GM03348 (cell line): ENCODE measurements around the gene NOB1.

Source experiments
- DNase-seq: peaks from one replicate; pipeline ENCODE4 v3.0.0; 2012; ENCODE audit warnings: low spot score

Gene NOB1

DNA sequence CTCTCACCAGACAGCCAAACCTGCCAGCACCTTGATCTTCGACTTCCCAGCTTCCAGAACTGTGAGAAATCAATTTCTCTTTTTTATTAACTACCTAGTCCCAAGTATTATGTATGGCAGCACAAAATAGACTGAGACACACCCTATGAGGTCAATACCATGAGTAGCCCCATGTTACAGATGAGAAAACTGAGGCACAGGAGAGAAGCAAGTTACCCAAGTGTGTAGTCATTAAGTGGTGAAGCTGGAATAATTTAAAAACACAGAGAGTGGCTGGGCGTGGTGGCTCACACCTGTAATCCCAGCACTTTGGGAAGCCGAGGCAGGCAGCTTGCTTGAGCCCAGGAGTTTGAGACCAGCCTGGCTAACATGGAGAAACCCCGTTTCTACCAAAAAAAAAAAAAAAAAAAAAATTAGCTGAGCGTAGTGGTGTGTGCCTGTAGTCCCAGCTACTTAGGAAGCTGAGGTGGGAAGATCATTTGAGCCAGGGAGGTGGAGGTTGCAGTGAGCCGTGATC, 33.2 kb downstream of the NOB1 start:
- no peak for DNase-seq

DNA sequence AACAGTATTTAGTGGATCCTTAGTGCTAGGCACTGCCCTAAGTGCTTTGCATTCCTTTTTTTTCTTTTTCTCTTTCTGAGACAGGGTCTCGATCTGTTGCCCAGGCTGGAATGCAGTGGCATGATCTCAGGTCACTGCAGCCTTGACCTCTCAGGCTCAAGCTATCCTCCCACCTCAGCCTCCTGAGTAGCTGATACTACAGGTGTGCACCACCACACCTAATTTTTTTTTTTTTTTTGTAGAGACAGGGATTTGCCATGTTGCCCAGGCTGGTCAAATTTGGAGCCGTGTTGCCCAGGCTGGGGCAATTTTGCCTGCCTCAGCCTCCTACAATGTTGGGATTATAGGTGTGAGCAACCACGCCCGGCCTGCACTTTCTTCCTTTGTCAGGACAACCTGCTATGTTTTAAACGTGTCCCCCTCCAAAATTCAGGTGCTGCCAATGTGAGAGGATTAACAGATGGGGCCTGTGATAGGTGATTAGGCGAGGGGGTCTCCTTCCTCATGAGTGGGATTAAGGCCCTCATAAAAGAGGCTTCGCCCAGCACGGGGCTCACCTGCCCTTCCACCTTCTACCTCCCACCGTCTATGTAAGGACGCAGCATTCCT, 33.8 kb downstream of the NOB1 start:
- no peak for DNase-seq

DNA sequence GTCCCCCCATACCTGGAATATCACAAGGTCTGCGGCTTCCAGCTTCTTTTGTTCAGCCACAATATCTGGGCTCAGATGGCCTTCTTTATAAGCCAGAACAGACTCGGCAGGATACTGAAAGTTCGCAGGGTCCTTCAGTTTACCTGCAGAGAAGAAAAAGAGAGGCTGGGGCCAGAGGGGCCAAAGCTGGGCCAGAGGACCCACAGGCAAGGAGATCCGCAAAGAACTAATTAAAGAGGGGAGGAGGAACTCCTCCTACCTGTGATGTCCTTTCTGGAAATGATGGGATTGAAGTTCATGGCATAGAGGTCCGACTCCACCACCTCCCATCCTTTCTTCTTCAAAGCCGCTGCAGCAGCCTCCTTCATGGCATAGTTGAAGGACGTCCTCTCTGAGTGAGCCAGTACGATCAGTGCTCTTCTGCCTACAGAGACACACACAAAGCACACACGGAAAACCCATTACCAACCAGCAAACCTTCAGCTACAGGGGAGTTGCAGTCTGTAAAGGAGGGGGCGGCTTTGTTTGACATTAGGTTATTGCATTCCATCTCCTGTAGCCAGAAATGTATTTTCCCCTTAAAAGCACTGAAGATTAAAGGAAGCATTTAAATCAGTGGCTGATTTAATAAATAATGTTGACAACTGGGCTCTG, 36.5 kb downstream of the NOB1 start:
- DNase-seq = no peak

DNA sequence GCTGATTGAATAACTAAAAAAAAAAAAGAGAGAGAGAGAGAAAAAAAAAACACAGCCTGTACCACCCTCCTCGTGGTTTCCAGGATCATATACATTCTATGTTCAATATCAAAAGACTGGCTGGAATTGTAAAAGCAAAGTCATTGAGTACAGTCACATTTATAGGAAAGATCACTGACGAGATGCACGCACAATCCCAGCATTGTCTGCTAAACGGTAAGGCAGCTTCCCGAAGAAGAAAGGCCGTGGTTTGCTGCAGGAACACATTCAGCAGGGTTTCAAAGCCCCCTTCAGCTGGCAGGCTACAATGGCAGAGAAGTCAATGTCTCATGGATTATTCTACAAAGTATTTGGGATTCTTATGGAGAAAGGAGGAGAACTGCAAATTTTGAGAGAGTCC, 37.7 kb downstream of the NOB1 start:
- no peak for DNase-seq

DNA sequence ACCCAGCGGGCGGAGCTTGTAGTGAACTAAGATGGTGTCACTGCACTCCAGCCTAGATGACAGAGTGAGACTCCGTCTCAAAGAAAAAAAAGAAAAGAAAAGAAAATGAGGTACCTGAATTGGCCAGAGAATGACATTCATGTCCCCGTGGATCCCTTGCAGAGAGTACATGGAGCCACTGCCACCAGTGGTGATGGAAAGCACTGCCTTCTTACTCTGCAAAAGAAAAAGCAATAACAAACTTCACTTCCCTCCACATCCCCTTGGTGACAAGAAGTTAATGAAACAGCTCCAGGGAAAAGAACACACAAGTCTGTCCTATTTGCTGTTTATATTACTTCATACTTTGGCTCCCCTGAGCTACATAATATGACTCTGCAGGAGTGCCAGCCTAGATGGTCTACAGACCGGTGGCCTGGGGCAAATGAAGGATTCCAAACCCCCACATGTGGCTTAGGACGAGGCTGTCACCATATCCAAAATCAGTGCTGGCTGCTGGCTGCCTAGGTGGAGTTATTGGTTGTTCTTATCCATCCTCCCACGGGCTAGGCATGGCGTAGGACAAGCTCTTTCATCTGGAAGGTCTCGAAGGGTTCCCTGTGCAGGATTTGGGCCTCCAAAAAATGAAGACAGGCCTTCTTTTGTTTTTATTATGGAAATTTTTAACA, 41.7 kb downstream of the NOB1 start:
- DNase-seq = no peak

DNA sequence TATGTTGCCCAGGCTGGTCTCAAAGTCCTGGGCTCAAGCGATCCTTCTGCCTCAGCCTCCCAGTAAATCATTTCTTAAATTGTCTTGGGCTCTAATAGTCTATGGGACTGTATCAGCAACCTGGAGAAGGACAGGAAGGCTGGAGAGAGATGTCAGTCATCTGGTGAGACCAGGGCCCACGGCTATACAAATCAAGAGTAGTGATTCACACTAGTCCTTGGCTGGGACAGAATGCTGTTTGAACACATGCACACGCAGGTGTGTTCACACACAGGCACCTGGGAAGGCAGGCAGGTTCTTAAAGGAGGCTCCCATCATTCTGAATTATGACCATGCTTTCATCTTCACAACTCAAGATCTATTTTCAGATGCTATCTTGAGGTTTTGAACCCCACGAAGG, 42.4 kb downstream of the NOB1 start:
- no peak for DNase-seq

DNA sequence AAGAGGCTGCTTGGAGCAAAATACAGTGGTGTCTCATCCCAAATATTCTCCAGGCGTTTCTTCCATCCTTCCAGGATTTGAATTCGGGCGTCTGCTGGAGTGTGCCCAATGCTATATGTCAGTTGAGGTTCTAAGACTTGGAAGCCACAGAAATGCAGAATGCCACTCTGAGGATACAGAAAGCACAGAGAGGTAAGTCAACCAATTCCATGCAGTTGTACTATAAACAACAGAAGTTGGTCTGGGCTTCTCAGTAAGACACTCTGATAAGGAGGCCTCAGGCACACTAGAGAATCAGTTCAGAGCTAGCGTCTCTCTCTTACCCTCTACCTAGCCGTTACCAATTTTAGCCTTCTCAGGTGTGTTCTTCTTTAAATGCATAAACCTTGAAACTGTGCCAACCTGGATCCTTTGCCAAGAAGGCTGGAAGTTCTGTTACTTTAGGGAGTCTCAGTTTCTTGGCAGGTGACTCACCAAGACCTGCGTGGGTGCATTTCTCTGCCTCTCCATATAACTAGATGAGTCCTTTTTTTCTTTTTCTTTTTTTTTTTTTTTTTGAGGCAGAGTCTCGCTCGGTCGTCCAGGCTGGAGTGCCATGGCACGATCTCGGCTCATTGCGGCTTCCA, 43.5 kb downstream of the NOB1 start:
- peak; percentile 28 for DNase-seq

DNA sequence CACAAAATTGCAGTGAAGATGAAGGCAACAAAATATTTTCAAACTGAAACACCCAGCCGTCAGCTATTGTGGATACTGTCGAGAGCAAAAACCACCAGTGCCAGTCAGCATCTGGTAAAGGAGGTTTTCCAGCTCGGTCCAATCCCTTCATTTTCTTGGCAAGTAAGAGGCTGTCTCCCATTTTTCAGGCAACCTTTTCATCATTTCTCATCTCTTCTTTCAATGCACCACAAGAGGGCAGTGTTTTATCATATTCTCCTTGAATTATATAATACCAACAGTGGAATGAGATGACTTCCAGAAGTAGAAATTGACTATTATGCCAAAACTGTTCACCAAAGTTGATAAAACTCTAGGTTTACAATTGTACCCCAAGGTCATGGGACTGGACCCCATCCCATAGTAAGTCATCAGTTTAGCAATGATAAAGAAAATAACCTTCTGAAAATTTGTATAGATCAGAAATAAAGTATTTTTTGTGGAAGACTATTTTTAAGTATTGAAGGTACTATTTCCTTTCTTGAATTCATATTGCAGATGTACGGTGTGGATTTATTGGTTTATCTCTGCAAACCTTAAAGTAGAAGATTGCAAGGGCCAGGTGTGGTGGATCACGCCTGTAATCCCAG, 45.2 kb downstream of the NOB1 start:
- peak; percentile 72 for DNase-seq

DNA sequence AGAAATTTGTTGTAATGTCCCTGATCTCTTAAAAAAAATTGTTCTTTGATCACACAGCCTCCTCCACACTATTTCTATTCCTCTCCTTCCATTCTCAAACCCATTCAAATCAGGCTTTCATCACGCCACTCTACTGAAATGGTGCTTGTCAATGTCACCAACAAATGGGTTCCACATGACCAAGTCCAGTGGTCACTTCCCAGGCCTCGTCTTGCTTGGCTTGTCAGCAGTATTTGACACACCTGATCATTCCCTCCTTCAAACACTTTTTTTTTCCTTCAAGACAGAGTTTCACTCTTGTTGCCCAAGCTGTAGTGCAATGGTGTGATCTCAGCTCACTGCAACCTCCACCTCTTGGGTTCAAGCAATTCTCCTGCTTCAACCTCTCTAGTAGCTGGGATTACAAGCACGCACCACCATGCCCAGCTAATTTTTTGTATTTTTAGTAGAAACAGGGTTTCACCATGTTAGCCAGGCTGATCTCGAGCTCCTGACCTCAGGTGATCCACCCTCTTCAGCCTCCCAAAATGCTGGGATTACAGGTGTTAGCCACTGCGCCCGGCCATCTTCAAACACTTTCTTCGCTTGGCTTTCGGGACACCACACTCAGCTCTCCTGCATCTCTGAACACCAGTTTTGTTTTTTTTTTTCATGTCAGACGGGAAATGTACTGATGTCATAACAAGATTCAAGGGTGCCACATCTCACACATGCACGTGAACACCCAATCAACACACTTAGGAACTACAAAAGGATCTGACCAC, 46.6 kb downstream of the NOB1 start:
- no peak for DNase-seq

DNA sequence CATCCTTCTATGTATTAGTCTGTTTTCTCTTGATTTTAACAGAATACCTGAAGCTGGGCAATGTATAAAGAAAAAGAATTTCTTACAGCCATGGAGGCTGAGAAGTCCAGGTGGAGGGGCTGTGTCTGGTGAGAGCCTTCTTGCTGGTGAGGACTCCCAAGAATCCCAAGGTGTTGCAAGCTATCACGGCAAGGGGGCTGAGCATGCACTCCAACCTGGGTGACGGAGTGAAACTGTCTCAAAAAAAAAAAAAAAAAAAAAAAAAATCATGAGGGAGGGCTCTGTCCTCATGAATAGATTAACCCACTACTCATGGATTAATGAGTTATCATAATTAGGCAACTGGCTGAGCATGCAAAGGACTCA, 47.8 kb downstream of the NOB1 start:
- no peak for DNase-seq

DNA sequence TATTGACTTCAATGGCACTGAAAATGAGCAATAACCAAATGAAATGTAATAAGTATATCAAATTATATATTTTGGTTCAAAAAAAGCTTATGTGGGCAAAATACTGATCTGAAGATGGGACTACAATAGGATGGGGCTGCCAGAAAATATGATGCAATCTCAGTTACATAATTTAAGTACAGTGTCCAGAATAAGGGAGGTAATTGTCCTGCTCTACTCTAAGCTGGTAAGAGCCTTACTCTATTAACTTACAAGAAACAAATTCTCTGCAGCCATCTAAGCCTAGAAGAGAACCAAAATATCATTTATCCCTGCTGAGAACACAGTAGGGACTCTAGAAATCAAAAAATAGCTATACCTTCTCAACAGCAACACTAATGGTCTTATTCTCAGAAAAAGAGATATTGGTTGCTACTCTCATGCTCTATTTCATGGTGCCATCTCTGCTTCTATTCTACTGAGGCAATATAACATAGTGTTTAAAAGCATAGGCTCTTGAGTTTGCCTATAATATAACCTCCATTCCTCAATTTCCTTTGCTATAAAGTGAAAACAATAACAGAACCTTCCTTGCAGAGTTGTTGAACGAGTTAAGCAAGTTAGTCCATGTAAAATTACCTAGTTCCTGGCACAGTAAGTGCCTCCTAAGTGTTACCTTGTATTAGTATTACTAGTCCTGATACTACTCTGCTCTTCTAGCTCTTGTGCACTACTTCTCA, 48.3 kb downstream of the NOB1 start:
- peak; percentile 58 for DNase-seq

DNA sequence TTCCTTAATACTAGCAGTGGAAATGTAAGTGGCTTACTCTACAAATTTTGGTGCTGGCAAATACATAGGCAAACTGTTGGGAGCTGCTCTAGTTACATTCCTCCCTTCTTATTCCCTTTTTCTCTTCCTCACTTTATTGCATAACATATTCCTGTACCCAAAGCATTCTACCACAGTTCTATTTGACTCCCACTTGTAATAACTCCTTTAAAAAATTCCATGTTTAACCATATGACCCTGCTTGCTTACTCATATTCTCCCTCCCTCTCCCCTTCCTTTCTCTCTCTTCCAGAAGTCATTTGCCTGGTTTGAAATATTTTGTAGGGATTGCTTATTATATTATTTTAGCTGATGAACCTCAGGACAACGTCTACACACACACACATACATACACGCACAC, 51.1 kb downstream of the NOB1 start:
- peak; percentile 47 for DNase-seq

DNA sequence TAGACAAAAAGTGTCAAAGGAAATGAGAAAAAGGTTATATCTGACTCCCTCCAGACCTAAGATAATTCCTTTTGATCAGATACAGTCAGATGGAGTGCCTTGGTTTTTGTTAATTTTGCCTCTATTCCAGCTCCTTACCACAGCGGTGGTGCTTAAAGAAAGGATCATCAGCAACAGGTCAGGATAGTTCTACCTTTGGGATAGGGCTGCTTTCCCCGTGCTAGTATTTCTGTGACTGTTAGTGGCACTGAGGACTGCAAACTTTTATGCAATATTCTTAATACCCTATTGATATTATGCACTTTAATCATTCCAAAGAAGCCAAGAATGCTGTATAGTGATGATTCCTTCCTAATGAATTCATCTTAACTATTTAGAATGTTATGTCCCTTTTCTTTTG, 52.9 kb downstream of the NOB1 start:
- no peak for DNase-seq

DNA sequence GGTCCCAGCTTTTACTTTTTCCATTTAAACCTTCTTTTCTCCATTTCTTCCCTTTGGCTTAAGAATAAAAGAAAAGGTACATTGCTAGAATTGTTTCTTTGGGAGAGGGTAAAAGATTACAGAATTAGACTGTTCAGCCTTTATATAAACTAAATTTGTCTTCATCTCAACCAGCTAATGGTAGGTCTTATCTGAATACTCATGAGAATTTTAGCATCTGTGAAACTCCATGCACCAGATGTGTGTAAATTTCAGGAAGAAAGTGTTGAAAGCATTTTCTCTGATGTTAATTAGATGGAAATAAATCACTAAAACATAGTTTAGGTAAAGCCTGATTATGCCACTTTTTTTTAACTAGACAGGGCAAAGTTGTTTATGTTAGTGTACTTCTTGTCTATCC, 53.3 kb downstream of the NOB1 start:
- no peak for DNase-seq

DNA sequence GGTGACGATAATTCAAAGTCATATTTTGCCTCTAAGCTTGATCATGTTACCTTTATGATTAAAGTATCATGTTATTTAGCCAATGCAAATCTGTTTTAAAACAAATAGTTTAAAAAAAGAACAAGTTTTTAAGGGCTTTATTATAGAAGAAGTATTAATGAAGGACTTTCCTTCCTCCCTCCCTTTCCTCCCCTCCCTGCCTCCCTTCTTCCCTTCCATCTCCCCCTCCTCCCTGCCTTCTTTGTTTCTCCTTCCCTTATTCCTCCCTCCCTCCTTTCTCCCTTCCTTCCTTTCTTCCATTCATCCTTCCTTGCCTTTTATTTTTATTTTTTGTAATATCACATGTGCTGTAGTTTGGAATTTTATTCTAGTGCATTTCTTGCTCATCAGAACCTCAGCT, 54.8 kb downstream of the NOB1 start:
- DNase-seq = no peak

DNA sequence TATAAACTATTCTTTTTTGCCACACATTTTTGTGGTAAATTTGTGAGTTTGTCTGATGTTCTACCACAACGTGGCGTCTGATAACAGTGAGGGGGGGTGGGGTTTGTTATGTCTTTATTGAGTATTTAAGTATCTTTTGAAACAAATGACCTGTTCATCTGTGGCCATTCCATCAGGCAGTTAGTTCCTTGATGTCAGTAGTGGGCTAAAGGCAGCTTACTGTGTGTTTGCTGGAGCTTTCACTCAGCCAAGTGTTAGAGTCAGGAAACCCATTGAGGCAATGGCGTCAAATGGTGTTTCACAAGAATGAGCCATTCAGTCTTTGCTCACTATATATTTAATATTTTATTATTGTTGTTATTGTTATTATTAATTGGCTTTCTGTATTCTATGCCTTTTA, 56.3 kb downstream of the NOB1 start:
- no peak for DNase-seq

DNA sequence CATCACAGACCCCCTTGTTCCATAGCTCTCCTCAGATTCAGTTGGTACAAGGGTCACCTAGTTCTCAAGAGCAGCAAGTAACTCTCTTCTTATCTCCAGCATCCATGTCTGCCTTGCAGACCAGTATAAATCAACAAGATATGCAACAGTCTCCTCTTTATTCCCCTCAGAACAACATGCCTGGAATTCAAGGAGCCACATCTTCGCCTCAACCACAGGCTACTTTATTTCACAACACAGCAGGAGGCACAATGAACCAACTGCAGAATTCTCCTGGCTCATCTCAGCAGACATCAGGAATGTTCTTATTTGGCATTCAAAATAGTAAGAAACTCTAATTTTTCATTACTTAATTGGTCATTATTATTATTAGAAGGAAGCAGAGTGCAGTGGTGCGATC, 60.8 kb downstream of the NOB1 start:
- no peak for DNase-seq

DNA sequence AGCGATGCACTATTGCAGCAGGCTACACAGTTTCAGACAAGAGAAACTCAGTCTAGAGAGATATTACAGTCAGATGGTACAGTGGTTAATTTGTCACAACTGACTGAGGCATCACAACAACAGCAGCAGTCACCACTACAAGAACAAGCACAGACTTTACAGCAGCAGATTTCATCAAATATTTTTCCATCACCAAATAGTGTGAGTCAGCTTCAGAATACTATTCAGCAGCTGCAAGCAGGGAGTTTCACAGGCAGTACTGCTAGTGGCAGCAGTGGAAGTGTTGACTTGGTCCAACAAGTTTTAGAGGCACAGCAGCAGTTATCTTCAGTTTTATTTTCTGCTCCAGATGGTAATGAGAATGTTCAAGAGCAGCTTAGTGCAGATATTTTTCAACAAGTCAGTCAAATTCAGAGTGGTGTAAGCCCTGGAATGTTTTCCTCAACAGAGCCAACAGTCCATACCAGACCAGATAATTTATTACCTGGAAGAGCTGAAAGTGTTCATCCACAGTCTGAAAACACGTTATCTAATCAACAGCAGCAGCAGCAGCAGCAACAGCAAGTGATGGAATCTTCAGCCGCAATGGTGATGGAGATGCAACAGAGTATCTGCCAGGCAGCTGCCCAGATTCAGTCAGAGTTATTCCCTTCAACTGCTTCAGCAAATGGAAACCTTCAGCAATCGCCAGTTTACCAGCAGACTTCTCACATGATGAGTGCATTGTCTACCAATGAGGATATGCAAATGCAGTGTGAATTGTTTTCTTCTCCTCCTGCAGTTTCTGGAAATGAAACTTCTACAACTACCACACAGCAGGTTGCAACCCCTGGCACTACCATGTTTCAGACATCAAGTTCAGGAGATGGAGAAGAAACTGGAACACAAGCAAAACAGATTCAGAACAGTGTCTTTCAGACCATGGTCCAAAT, 62.5 kb downstream of the NOB1 start:
- DNase-seq = peak; percentile 49
